Activated naive CD4-positive, alpha-beta T cell (primary cell): ENCODE measurements around the gene KAZN.
A peak's percentile ranks its signal among the peaks of the same experiment; 100 is the strongest.
"Not testable (repeated sequence)": the region's sequence is repeated elsewhere in the genome, so short reads cannot be mapped to it uniquely, and the experiment has no call there.

Experiments
- DNase-seq, 4 experiments: peaks; one replicate each; lab custom pipeline; 2025; lab: John Stamatoyannopoulos, UW

The KAZN gene

GRCh38 chr1:15115542-15116330 lies 517.3 kb downstream of the KAZN start:
- no peak for DNase-seq

- DNase-seq, result no peak
Measured at GRCh38 chr1:15116966-15117365, 518.5 kb downstream of the KAZN start.

GRCh38 chr1:15117671-15118325 lies 519.3 kb downstream of the KAZN start:
- DNase-seq, result no peak

- DNase-seq, result no peak
Measured at GRCh38 chr1:15118579-15118978, 520.1 kb downstream of the KAZN start.

DNA sequence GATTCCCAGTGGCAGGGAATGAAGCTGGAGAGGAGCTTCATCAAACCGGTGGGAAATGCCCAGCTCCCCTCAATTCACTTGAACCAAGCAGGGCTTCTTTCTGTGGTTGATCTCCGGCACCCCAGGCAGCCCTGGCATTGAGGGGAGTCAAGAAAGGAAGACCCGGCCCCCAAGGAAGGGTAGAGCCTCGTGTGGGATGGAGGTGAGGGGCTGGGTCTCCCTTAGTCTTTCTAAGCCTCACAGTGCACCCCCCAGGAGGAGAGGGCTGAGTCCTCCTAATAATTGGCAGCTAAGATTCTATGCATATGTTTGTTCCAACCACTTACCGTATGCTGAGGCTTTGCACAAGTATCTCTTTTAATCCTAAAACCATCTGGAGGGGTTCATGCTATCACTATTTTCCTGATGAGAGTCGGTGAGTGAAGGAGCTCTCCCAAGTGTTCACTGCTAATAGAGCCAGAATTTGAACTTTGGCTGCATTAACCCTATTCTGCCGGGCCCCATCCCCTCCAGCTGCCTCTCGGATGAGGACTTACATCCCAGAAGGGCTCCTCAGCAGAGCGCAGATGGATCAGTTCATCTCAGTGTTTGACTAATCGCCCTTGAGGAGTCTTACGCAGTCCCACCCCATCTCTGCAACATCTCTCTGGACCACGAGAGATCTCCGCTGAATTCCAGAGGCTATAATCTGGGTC lies 521.9 kb downstream of the KAZN start:
- DNase-seq, result no peak

DNA sequence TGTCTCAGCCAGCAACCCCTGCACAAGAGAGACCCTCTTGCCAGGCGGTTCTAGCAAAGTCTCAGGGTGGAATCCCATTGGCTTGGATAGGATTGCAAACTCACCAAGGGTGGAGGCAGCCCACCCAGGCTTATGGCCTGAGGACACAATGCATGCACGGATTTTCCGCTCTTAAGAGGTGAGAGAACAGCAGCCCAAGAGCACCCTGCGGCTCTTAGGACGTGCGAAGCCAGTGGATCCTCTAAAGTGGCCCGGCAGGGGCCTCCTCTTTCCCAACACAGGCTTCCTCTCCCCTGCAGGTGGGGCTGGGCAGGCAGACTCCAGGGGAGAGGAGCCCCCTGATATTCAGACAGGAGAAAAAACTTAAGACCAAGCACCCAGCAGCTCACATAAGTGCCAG lies 523.8 kb downstream of the KAZN start:
- no peak for DNase-seq

GRCh38 chr1:15123270-15123669 lies 524.8 kb downstream of the KAZN start:
- no peak for DNase-seq

DNA sequence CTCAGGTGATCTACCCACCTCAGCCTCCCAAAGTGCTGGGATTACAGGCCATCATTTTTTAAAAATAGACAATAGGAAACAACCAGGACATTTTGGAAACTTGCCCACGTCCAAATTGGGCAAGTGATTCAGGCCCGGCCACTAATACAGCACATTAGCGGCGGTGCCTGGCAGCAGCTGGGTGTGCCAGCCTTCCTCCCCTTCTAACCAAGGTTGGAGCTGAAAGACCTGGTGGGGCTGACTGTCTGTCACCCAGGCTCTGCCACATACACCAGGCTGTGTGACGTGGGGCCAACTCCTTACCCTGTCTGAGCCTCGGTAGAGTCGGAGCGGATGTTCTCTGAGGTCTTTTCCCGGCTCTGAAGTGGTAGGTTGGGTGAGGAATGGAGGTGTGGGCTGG lies 525.4 kb downstream of the KAZN start:
- DNase-seq, result no peak

- no peak for DNase-seq
Measured at GRCh38 chr1:15124362-15125100, 526.0 kb downstream of the KAZN start.

DNA sequence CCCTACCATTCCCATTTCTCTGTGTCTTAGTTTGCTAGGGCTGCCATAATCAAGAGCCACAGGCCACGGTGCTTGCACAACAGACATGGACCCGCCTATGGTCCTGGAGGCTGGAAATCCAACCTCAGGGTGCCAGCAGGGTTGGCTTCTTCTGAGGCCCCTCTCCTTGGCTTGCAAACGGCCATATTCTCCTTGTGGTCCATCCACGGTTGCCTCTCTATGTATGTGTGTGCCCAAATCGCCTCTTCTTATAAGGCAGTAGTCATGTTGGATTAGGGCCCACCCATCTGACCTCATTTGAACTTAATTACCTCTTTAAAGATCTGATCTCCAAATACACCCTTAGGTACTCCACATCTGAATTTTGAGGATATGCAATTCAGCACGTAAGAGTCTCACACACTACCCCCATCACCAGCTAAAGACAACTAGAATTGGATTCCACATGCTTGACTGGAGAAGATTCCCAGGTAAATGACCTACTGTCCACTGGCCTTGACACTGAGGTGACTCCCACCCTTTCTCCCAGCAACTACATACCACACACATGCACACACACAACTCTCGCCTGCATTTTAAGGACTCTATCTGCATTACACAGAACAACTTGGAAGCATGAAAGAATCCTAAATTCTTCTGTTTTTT lies 526.7 kb downstream of the KAZN start:
- no peak for DNase-seq

DNA sequence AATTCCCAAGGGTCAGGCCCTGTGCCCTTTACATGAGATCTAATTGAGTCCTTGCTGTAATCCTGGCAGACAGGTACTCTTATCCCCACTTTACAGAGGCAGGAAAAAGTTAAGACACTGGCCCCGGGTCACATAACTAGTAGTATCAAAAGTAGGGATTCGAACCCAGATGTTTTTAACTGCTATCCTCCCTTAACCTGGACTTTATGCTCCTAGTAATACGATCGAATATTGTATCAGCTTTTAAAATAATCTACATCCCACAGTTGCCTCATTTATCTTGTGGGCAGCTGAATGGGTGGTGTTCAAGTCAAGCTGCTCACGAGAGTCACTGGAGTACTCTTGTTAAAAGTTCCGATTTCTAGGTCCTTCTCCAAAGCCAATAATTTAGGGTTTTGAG lies 529.6 kb downstream of the KAZN start:
- no peak for DNase-seq

- DNase-seq, result peak; percentile 43 to 62 (median 46)
Measured at GRCh38 chr1:15128520-15129313, 530.2 kb downstream of the KAZN start.

DNA sequence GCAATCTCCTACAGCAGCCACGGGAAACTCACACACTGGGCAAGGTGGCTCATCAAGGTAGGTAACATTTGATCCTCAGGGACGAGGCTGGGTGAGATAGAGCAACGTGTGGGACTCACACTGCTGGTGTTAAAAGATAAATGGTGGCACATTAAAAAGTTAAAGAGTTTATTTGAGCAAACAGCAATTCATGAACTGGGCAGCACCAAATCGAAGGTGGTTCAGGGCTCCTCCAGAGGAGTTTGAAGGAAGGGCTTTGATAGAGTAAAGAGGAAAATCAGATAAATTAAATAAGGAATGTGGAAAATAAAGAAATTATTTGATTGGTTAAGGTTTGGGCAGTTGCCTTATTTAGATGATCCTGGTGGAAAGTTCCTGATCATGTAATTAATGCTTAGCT lies 531.5 kb downstream of the KAZN start:
- DNase-seq, result no peak

DNA sequence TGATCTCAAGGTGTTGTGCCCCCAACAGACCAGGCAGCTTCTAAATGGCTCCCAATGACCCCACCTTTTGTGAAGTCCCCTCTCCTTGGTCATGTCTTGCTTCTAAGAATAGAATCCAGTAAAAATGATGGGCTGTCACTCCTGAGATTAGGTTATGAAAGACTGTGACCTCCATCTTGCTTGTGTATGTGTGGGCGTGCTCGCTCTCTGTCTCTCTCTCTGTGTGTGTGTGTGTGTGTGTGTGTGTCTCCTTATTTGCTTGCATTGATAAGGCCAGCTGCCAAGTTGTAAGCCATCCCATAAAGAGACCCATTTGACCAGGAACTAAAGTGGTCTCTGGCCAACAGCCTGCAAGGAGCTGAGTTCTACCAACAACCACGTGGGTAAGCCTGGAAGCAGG lies 532.1 kb downstream of the KAZN start:
- no peak for DNase-seq

DNA sequence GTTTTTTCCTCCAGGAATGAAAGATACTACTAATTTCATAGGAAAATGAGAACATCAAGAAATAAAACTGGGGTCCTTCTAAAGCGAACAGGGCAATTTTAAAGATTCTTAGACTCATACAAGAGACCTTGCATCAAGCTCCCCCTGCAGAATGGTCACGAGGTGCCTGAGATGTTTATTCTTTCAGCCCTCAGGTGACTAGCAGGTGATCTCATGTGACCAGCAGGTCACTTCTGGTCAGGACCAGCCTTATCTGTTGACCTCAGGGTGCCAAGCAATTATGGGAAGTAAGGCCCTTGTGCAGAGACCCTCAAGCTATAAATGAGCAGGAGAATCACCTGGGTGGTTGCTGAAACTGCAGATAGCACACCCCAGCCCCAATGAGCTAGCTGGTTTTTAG lies 534.5 kb downstream of the KAZN start:
- DNase-seq, result no peak

DNA sequence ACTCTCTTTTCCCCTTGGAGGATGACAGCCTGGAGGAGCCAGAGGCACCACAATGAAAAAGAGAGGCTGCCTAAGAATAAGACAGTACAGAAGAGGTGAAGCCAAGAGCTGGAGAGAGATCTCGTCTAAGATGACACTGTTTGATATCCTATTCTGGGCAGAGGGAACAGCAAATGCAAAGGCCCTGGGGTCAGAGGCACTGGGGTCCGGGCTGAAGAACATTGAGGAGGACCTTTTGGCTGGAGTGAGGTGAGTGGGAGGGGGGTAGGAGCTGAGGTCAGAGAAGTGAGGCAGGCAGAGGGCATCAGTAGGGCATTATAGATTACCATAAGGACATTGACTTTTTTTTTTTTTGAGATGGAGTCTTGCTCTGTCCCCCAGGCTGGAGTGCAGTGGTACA lies 535.8 kb downstream of the KAZN start:
- no peak for DNase-seq

DNA sequence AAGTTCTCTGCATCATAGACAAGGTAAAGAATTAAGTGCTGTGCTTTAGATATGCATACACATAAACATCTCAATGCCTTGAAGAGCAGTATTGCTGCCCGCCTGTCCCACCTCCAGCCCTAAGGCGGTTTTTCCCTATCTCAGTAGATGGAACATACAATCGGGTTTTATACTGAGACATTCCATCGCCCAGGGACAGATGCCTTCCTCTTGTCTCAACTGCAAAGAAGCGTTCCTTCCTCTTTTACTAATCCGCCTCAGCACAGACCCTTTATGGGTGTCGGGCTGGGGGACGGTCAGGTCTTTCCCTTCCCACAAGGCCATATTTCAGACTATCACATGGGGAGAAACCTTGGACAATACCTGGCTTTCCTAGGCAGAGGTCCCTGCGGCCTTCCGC lies 537.1 kb downstream of the KAZN start:
- DNase-seq, result not testable (repeated sequence)

- DNase-seq, result no peak
Measured at GRCh38 chr1:15137809-15138208, 539.3 kb downstream of the KAZN start.

GRCh38 chr1:15139654-15140350 lies 541.3 kb downstream of the KAZN start:
- DNase-seq, result no peak

DNA sequence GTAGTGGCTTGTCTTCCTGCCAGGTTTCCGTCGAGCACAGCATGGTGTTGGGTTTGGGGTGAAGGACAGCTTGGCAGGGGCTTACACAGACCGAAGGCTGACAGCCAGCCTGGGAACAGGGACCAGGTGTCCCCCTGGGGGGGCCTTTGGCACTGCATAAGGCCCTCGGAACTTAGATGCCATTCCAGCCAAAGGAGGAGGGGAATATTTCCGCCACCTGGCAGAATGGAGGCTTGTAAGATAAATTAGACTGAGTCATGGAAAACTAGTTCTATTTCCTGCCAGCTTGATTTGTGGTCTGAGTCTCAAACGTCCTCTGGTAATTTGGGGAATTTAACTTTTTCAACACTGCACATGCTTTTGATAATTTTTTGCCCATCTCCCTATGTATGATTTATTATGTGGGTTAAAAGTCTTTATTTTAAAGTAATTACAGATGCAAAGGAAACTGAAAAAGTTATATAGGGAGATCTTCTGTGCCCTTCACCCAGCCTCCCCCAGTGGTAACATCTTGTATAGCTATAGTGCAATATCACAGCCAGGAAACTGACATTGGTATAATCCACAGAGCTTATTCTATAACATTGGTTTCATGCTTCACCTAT lies 543.6 kb downstream of the KAZN start:
- DNase-seq, result no peak
